Astrocyte (in vitro differentiated cells and primary cell): ENCODE results near the gene WDR33. TPM values are rescaled to one million over a fixed set of nuclear protein-coding genes. Genes with fewer than 3 reads are reported as not detected.

ENCODE experiments used
- DNase-seq: peaks from one replicate; pipeline ENCODE4 v3.0.0-alpha.2; 2010; ENCODE audit warnings: low read depth
- FAIRE-seq: peaks from 2 replicates; lab custom pipeline; 2011; peaks lifted over from hg19 to GRCh38; lab: Jason Lieb, UNC
- H2AFZ ChIP-seq: 2 replicates; pipeline ENCODE4 v1.6.0; 2012; ENCODE audit warnings: low read depth, low read length, inconsistent platforms
- H3K27ac ChIP-seq: 2 replicates; pipeline ENCODE4 v1.5.1; 2011; ENCODE audit warnings: low read depth, low read length, inconsistent platforms
- H3K27me3 ChIP-seq: 2 replicates; pipeline ENCODE4 v1.6.0; 2011; ENCODE audit warnings: low read length, inconsistent platforms; ENCODE audit not compliant: insufficient read depth
- H3K36me3 ChIP-seq: 2 replicates; pipeline ENCODE4 v1.5.1; 2011; ENCODE audit warnings: low read length, inconsistent platforms; ENCODE audit not compliant: insufficient read depth
- H3K4me1 ChIP-seq: 2 replicates; pipeline ENCODE4 v1.5.1; 2011; ENCODE audit warnings: low read length, inconsistent platforms; ENCODE audit not compliant: insufficient read depth
- H3K4me2 ChIP-seq: 2 replicates; pipeline ENCODE4 v1.6.0; 2012; ENCODE audit warnings: low read length, inconsistent platforms
- H3K4me3 ChIP-seq: 2 replicates; pipeline ENCODE4 v1.5.1; 2011; ENCODE audit warnings: low read depth, mild to moderate bottlenecking, low read length, inconsistent platforms; ENCODE audit not compliant: insufficient read depth
- H3K79me2 ChIP-seq: 2 replicates; pipeline ENCODE4 v1.6.0; 2012; ENCODE audit warnings: mild to moderate bottlenecking, low read length, inconsistent platforms; ENCODE audit not compliant: insufficient read depth
- H3K9ac ChIP-seq: 2 replicates; pipeline ENCODE4 v1.6.0; 2012; ENCODE audit warnings: mild to moderate bottlenecking, low read length, inconsistent platforms
- H3K9me3 ChIP-seq: 2 replicates; pipeline ENCODE4 v1.5.1; 2012; ENCODE audit warnings: low read depth, mild to moderate bottlenecking, low read length, inconsistent platforms; ENCODE audit not compliant: insufficient read depth
- H4K20me1 ChIP-seq: 2 replicates; pipeline ENCODE4 v1.6.0; 2012; ENCODE audit warnings: low read length, inconsistent platforms; ENCODE audit not compliant: insufficient read depth
- H3K27ac Mint-ChIP-seq: one replicate; pipeline ENCODE4 v1.8.0; 2021; ENCODE audit warnings: mild to moderate bottlenecking, mixed read lengths; ENCODE audit not compliant: unreplicated experiment
- H3K27me3 Mint-ChIP-seq: one replicate; pipeline ENCODE4 v1.8.0; 2021; ENCODE audit warnings: low read depth, mixed read lengths; ENCODE audit not compliant: unreplicated experiment
- H3K36me3 Mint-ChIP-seq: one replicate; pipeline ENCODE4 v1.8.0; 2021; ENCODE audit warnings: low read depth, mixed read lengths; ENCODE audit not compliant: unreplicated experiment
- H3K4me1 Mint-ChIP-seq: one replicate; pipeline ENCODE4 v1.8.0; 2021; ENCODE audit warnings: low read depth, mixed read lengths; ENCODE audit not compliant: unreplicated experiment
- H3K4me3 Mint-ChIP-seq: one replicate; pipeline ENCODE4 v1.8.0; 2021; ENCODE audit warnings: mild to moderate bottlenecking, moderate library complexity, mixed read lengths; ENCODE audit not compliant: unreplicated experiment
- H3K9me3 Mint-ChIP-seq: one replicate; pipeline ENCODE4 v1.8.0; 2021; ENCODE audit warnings: mild to moderate bottlenecking, mixed read lengths; ENCODE audit not compliant: unreplicated experiment
- EZH2 ChIP-seq: IDR thresholded peaks from 2 replicates; pipeline ENCODE4 v1.6.1; 2012; ENCODE audit warnings: mild to moderate bottlenecking, low read length, inconsistent platforms; ENCODE audit not compliant: insufficient read depth
- total RNA-seq: library from RNA; stranded (reverse); gene quantifications from 2 replicates; pipeline ENCODE4 v1.2.1, GENCODE V29; 2021
- TF ChIP-seq, protein P1 (sequence below): IDR thresholded peaks from 2 replicates; pipeline ENCODE4 v1.5.1; 2011; ENCODE audit warnings: low read depth, mild to moderate bottlenecking, inconsistent platforms, low read length, moderate library complexity; ENCODE audit not compliant: insufficient read depth

Gene WDR33
- total RNA-seq, 1 donor from 2014 or later: 40.9 TPM

DNA sequence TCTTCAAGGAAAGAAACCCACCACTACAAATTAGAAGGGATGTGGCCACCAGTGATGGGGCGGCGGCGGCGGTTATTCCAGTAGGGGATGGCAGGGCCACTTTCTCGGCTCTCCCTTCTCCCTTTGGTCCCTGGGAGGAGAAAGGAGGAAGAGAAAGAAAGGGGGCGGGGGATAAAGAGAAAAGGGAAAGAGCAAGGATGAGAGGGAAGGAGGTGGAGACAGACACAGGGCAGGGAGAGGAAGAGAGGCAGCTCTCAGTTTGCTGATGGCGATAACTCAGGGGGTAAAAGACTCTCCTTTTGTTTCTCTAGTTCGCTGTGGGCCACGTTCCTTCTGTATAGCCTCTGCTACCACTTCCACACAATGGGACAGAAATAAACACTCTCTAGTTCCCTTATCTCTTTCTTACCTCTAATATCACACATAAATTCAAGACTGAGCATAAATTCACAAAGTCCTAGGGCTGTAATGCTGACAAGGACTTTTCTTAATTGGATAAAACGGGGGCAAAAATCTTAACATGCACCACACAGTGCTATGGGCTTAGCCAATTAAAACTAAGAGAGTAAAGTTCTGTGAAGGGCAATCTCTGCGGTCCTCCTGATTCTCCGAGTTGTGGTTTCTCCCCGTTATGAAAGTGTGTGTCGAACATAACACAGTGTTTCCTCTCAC lies 95.1 kb downstream of the WDR33 start:
- no peaks in the 10 kb centered on the region for H3K4me1 ChIP-seq
- H3K27ac ChIP-seq: no peak overlapping the region
- no peaks in the 10 kb centered on the region for H3K9me3 ChIP-seq
- H3K79me2 ChIP-seq: peaks cover 3% of the 10 kb centered on the region
- H3K4me2 ChIP-seq: no peak overlapping the region
- no peak for TF ChIP-seq EZH2
- TF ChIP-seq, protein P1, sequence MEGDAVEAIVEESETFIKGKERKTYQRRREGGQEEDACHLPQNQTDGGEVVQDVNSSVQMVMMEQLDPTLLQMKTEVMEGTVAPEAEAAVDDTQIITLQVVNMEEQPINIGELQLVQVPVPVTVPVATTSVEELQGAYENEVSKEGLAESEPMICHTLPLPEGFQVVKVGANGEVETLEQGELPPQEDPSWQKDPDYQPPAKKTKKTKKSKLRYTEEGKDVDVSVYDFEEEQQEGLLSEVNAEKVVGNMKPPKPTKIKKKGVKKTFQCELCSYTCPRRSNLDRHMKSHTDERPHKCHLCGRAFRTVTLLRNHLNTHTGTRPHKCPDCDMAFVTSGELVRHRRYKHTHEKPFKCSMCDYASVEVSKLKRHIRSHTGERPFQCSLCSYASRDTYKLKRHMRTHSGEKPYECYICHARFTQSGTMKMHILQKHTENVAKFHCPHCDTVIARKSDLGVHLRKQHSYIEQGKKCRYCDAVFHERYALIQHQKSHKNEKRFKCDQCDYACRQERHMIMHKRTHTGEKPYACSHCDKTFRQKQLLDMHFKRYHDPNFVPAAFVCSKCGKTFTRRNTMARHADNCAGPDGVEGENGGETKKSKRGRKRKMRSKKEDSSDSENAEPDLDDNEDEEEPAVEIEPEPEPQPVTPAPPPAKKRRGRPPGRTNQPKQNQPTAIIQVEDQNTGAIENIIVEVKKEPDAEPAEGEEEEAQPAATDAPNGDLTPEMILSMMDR: no peak
- H3K36me3 ChIP-seq: peaks cover 24% of the 10 kb centered on the region
- no peak overlapping the region for H2AFZ ChIP-seq
- no peaks in the 10 kb centered on the region for H3K27me3 ChIP-seq
- H3K9ac ChIP-seq: no peak overlapping the region
- Mint-ChIP-seq H3K9me3 (no peaks in the 10 kb centered on the region), H3K27ac (no peak overlapping the region), H3K36me3 (peaks cover 19% of the 10 kb centered on the region), H3K4me3 (no peak overlapping the region), H3K4me1 (peaks cover 15% of the 10 kb centered on the region), H3K27me3 (no peaks in the 10 kb centered on the region)
- peaks cover 8% of the 10 kb centered on the region for H4K20me1 ChIP-seq
- no peak overlapping the region for H3K4me3 ChIP-seq
- DNase-seq: no peak
- no peak for FAIRE-seq

DNA sequence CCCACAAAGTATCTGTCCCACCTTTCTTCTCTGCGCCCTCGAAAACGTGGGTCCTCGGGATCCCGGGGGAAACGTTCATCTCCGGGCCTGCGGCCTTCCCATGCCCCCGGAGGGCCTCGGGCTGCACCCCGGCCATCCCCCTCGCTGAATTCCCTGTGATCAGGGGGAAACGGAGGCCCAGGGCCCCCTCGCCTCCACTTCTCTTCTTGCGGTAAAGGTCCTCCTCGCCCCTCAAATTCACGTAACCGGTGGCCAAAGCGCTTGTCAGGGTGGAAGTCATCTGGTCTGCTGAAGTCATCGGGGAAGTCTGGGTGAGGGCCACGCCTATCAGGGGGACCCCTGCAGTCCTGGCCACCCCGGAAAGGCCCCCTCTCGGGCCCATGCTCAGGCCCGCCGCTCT lies 97.4 kb downstream of the WDR33 start:
- peaks cover 19% of the 10 kb centered on the region for H3K36me3 Mint-ChIP-seq
- H3K79me2 ChIP-seq: peaks cover 3% of the 10 kb centered on the region
- DNase-seq: no peak
- no peak overlapping the region for H3K27ac Mint-ChIP-seq
- no peaks in the 10 kb centered on the region for H3K27me3 ChIP-seq
- H3K27me3 Mint-ChIP-seq: no peaks in the 10 kb centered on the region
- no peak overlapping the region for H3K9ac ChIP-seq
- no peaks in the 10 kb centered on the region for H3K9me3 Mint-ChIP-seq
- peaks cover 8% of the 10 kb centered on the region for H4K20me1 ChIP-seq
- H3K4me1 ChIP-seq: no peaks in the 10 kb centered on the region
- no peak overlapping the region for H3K4me2 ChIP-seq
- H3K4me3 Mint-ChIP-seq: no peak overlapping the region
- FAIRE-seq: no peak
- no peak overlapping the region for H3K27ac ChIP-seq
- H2AFZ ChIP-seq: no peak overlapping the region
- H3K4me1 Mint-ChIP-seq: peaks cover 15% of the 10 kb centered on the region
- H3K9me3 ChIP-seq: no peaks in the 10 kb centered on the region
- TF ChIP-seq, protein P1: no peak
- no peak for TF ChIP-seq EZH2
- no peak overlapping the region for H3K4me3 ChIP-seq
- peaks cover 18% of the 10 kb centered on the region for H3K36me3 ChIP-seq

DNA sequence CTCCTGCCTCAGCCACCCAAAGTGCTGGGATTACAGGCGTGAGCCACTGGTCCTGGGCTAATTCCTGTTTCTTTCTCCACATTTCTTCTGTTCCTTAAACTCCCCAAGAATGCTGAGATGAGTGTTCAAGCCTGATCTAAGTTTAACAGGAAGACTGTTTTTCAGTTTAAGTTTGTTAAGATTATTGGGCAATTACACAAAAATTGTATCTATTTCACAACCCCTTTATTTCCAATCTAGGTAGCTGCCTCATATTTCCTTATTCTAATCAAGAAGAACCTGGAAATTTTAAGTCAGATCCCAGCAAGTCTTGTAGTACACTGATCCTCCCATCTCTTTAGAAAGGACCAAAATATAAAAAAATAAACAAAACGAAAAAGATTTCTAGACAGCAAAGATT lies 98.0 kb downstream of the WDR33 start:
- H4K20me1 ChIP-seq: peaks cover 14% of the 10 kb centered on the region
- H3K4me2 ChIP-seq: no peak overlapping the region
- peaks cover 3% of the 10 kb centered on the region for H3K79me2 ChIP-seq
- Mint-ChIP-seq H3K36me3 (peaks cover 17% of the 10 kb centered on the region), H3K9me3 (no peaks in the 10 kb centered on the region), H3K4me1 (peaks cover 17% of the 10 kb centered on the region), H3K27ac (no peak overlapping the region), H3K27me3 (no peaks in the 10 kb centered on the region), H3K4me3 (no peak overlapping the region)
- H3K4me3 ChIP-seq: no peak overlapping the region
- H3K9me3 ChIP-seq: no peaks in the 10 kb centered on the region
- DNase-seq (no peak), FAIRE-seq (no peak)
- no peaks in the 10 kb centered on the region for H3K4me1 ChIP-seq
- TF ChIP-seq, protein P1: no peak
- TF ChIP-seq EZH2: no peak
- no peaks in the 10 kb centered on the region for H3K27me3 ChIP-seq
- H3K27ac ChIP-seq: no peak overlapping the region
- H3K36me3 ChIP-seq: peaks cover 12% of the 10 kb centered on the region
- no peak overlapping the region for H2AFZ ChIP-seq
- H3K9ac ChIP-seq: no peak overlapping the region
